Tibial nerve (tissue), 3 donors: ENCODE results near the gene ALG12.

ENCODE experiments used
- POLR2A ChIP-seq, 2 donors: fragments of 450-650 bp; IDR thresholded peaks; one replicate each; pipeline ENCODE4 v1.6.1; 2017; ENCODE audit warnings: antibody characterized with exemption in 2 of 2, mild to moderate bottlenecking in 2 of 2, moderate library complexity in 2 of 2
- TF ChIP-seq, protein P1 (sequence below), 5 experiments: fragments of 200-600 bp in 3 of 5; fragments of 450-650 bp in 2 of 5; sonication (generic) in 3 of 5; IDR thresholded peaks; one replicate each; pipeline ENCODE4 v1.5.1; 2016 to 2019; ENCODE audit warnings: antibody characterized with exemption in 5 of 5, mild to moderate bottlenecking in 3 of 5, moderate library complexity in 2 of 5

DNA sequence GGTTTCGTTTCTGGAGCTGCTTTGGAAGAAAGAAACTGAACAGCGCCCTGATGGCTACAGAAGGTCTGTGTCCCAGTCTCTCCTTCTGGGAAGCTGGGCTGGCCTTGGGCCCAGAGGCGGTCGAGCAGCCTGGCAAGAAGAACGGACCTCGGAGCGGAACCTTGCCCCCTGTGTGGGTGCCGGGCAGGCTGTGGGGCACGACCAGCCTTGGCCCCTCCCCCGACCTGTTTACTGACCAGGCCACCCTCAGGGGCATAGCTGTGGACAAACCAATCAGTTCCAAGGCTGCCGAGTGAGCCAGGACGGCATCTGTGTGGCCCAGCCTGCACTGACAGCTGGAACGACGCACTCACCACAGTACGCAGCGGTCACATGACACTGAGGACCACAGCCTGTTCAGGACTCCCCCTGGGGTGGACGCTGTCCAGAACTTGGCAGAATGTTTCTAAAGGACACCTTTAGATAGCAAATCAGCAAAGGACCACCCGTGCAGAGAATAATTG lies 49.5 kb upstream of the ALG12 start:
- peak in 1 of 2 donors; percentile 4 for TF ChIP-seq POLR2A (IDR thresholded peaks at IDR 0.05)
- TF ChIP-seq, protein P1, sequence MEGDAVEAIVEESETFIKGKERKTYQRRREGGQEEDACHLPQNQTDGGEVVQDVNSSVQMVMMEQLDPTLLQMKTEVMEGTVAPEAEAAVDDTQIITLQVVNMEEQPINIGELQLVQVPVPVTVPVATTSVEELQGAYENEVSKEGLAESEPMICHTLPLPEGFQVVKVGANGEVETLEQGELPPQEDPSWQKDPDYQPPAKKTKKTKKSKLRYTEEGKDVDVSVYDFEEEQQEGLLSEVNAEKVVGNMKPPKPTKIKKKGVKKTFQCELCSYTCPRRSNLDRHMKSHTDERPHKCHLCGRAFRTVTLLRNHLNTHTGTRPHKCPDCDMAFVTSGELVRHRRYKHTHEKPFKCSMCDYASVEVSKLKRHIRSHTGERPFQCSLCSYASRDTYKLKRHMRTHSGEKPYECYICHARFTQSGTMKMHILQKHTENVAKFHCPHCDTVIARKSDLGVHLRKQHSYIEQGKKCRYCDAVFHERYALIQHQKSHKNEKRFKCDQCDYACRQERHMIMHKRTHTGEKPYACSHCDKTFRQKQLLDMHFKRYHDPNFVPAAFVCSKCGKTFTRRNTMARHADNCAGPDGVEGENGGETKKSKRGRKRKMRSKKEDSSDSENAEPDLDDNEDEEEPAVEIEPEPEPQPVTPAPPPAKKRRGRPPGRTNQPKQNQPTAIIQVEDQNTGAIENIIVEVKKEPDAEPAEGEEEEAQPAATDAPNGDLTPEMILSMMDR (IDR thresholded peaks at IDR 0.05), result peak in 1 of 5 experiments; percentile 9
